AG04450 (cell line): ENCODE results near the gene ABHD13. TPM values are rescaled to one million over a fixed set of nuclear protein-coding genes. Genes with fewer than 3 reads are reported as not detected.
"Not testable (repeated sequence)": the region's sequence is repeated elsewhere in the genome, so short reads cannot be mapped to it uniquely, and the experiment has no call there.

Experiments used
- CTCF ChIA-PET: fragments of 300-600, 350-600 bp; formaldehyde crosslinking; extraction: SDS; loops from one replicate; lab custom pipeline; 2022; ENCODE audit warnings: antibody characterized with exemption, inconsistent platforms; lab: Charles Lee
- POLR2A ChIA-PET: fragments of 350-600 bp; formaldehyde crosslinking; extraction: SDS; loops from one replicate; lab custom pipeline; 2021; ENCODE audit warnings: antibody characterized with exemption, inconsistent platforms; lab: Yijun Ruan, JAX
- DNase-seq: peaks from one replicate; pipeline ENCODE4 v3.0.0-alpha.2; 2011; ENCODE audit warnings: low read depth, low spot score
- H3K27ac ChIP-seq: one replicate; pipeline ENCODE4 v1.5.1; 2012; ENCODE audit warnings: low read depth, low read length, control low read depth
- H3K27me3 ChIP-seq: one replicate; pipeline ENCODE4 v1.6.0; 2012; ENCODE audit warnings: low read length; ENCODE audit not compliant: control insufficient read depth, insufficient read depth
- H3K4me3 ChIP-seq: 2 replicates; pipeline ENCODE4 v1.5.1; 2011; ENCODE audit warnings: mild to moderate bottlenecking, low read depth, low read length, control low read depth
- H3K9me3 ChIP-seq: 2 replicates; pipeline ENCODE4 v1.5.1; 2012; ENCODE audit warnings: low read length; ENCODE audit not compliant: control insufficient read depth, insufficient read depth
- polyA plus RNA-seq: library from polyadenylated mRNA; depleted of rRNA; stranded (reverse); fragments of >200 nt; gene quantifications from 2 replicates; pipeline ENCODE4 v1.2.3, GENCODE V29; 2011
- TF ChIP-seq, protein P1 (sequence below): IDR thresholded peaks from 2 replicates; pipeline ENCODE4 v1.5.1; 2011; ENCODE audit warnings: low read depth, low read length, control low read depth, inconsistent platforms

The ABHD13 gene
- polyA plus RNA-seq, 1 experiment, result 8.9 TPM

DNA sequence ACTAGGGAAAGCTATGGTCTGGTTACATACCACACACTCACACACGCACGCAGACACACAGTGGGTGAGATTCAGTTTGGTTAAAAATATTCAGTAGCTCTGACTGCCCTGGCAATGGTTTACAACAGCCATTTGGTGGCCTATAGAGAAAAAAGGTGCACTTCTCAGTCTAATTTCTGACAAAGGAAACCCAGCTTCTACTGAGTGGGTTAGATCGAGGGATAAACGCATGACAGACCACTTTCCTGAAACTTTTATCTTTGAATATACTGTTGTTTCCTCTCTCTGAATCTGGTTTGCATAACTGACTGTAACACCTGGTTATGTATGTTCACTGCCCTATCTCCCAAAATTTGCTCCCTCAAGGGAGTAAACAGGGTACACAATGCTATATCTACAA lies 5.3 kb upstream of the ABHD13 start:
- H3K27ac ChIP-seq, result no peak overlapping the region
- DNase-seq, result no peak
- ChIA-PET POLR2A (no interaction called here), CTCF (interaction anchor here (0.5 to 1.6 kb wide), 2 partner anchors 58 to 295 kb away, joined by 4 to 6 read pairs; no protein-coding TSS in a partner anchor)
- H3K4me3 ChIP-seq, result no peak overlapping the region
- no peaks in the 10 kb centered on the region for H3K27me3 ChIP-seq
- H3K9me3 ChIP-seq, result no peaks in the 10 kb centered on the region
- TF ChIP-seq, protein P1, sequence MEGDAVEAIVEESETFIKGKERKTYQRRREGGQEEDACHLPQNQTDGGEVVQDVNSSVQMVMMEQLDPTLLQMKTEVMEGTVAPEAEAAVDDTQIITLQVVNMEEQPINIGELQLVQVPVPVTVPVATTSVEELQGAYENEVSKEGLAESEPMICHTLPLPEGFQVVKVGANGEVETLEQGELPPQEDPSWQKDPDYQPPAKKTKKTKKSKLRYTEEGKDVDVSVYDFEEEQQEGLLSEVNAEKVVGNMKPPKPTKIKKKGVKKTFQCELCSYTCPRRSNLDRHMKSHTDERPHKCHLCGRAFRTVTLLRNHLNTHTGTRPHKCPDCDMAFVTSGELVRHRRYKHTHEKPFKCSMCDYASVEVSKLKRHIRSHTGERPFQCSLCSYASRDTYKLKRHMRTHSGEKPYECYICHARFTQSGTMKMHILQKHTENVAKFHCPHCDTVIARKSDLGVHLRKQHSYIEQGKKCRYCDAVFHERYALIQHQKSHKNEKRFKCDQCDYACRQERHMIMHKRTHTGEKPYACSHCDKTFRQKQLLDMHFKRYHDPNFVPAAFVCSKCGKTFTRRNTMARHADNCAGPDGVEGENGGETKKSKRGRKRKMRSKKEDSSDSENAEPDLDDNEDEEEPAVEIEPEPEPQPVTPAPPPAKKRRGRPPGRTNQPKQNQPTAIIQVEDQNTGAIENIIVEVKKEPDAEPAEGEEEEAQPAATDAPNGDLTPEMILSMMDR, result no peak

DNA sequence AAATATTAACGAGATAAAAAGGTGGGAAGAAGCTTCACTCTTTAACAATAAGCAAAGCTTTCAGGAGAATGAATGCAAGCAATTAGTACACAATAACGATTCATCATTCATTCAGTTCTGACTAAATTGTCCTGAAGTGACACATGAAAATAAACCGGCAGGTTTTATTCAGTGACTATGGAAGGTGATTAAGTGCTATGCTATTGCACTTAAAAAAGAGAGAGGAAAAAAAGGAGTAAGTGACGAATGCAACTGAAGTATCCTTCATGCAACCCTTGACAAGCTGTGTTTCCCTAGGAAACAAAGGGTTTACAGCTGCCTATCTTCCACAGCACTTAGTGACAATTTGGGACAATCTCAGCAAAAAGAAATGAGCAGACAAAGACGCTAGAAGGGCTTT lies 4.2 kb upstream of the ABHD13 start:
- Histone ChIP-seq H3K27ac (no peak overlapping the region), H3K4me3 (peak overlapping the region; percentile 74), H3K9me3 (no peaks in the 10 kb centered on the region), H3K27me3 (no peaks in the 10 kb centered on the region)
- CTCF ChIA-PET, result interaction anchor here (1.6 kb wide), 1 partner anchor 59 kb away, joined by 6 read pairs; no protein-coding TSS in a partner anchor
- TF ChIP-seq, protein P1, result no peak
- POLR2A ChIA-PET, result no interaction called here
- no peak for DNase-seq

DNA sequence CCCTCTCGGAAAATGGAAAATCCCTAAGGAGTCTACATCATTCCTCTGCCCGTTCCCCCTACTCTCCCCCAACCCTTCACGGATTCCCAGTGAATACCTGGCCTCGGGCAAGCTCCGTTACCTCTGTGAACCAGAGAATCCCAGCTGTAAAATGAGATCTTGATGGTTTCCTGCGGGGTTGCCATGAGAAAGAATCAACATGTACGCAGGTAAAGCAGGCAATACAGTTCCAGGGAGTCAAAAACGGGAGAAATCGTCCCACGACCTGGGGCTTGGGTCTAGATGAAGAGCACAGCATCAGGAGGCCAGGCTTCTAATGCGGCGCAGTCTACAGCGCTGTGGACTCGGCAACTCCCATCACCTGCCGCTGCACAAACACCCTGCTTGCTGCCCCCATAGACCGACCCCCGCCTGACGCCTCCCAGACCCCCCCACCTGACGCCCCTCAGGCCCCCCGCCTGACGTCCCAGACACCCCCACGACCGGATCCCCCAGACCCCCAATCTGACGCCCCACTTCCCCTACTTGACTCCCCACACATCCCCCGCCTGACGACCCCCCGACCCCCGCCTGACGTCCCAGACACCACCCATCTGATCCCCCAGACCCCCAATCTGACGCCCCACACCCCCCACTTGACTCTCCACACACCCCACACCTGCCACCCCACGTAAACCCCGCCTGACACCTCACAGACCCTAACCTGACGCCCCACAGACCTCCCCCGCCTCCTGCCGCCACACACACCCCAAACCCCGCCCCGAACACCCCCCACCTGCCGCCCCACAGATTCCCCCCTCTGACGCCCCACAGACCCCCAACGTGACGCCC lies 3.5 kb upstream of the ABHD13 start:
- no peak overlapping the region for H3K27ac ChIP-seq
- POLR2A ChIA-PET, result no interaction called here
- CTCF ChIA-PET, result interaction anchor here (1.6 kb wide), 1 partner anchor 59 kb away, joined by 6 read pairs; no protein-coding TSS in a partner anchor

DNA sequence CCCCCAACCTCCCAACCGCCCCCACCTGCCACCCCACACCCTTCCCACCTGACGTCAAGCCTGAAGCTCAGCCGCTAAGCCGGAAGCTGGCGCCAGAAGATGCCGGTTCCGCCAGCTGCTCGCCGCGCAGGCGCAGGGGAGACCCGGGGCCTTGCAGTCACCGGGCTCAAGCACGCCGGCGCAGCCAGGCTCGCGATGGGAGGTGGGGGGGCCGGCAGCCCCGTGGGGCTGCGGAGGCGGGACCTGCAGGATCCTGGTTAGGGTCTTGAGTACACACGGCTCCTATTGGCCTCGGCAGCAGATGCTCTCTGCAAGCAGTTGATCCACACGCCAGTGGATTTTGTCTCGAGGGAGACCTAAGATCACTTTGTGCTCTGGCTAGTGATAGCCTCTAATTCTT lies 2.8 kb upstream of the ABHD13 start, which contains the start of gene LIG4:
TSS of gene LIG4 (minus strand) at position 101 of the 400 bp plus-strand sequence. CDS start 4,268 bp downstream, outside the sequence.
- TF ChIP-seq, protein P1, result no peak
- peak; percentile 84 for DNase-seq
- Histone ChIP-seq H3K4me3 (peak within 1 kb of the TSS; percentile 74), H3K27me3 (no peaks in the 10 kb centered on the region), H3K27ac (no peak within 1 kb of the TSS), H3K9me3 (no peaks in the 10 kb centered on the region)
- POLR2A ChIA-PET, result no interaction called here
- CTCF ChIA-PET, result no interaction called here

More for the DNA sequence above, 3.5 kb upstream of the ABHD13 start:
- TF ChIP-seq, protein P1, result no peak
- no peak for DNase-seq
- Histone ChIP-seq H3K9me3 (no peaks in the 10 kb centered on the region), H3K4me3 (peak overlapping the region; percentile 74), H3K27me3 (no peaks in the 10 kb centered on the region)

DNA sequence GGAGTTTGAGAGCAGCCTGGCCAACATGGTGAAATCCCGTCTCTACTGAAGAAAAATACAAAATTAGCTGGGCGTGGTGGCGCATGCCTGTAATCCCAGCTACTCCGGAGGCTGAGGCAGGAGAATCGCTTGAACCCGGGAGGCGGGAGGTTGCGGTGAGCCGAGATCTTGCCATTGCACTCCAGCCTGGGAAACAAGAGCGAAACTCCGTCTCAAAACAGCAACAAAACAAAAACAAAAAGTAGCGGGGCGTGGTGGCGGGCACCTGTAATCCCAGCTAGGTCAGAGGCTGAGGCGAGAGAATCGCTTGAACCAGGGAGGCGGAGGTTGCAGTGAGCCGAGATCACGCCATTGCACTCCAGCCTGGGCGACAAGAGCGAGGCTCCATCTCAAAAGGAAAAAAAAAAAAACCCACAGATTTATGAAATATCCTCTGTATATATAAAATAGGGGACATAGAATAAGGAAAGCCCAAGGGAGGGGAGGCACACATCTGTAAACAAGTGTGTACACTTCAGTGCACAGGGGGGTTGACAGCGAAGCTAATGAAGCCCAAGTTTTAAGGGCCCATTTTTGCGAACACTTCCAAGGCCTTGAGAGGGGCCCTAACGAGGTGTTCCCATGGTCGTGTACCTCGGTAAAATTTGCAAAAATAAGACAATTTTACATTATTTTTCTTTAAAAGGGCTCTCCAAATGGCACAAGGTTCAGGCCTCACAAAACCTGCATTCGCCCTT lies 717 bp upstream of the ABHD13 start:
- H3K27ac ChIP-seq, result peak overlapping the region; percentile 86
- DNase-seq, H3K9me3 ChIP-seq, H3K27me3 ChIP-seq: not testable (repeated sequence)
- peak overlapping the region; percentile 89 for H3K4me3 ChIP-seq
- ChIA-PET CTCF (interaction anchor here (0.6 to 1.7 kb wide), 4 partner anchors 10 to 776 kb away, joined by 3 to 4 read pairs (median 4); no protein-coding TSS in a partner anchor), POLR2A (interaction anchor here (0.7 kb wide), 1 partner anchor 711 kb away, joined by 4 read pairs; no protein-coding TSS in a partner anchor)
